Stomach (tissue), 4 donors: ENCODE data around the gene FAM227B.

Source experiments
- CTCF ChIP-seq, 7 experiments: fragments of 450-650 bp in 4 of 7; fragments of 200-600 bp in 3 of 7; sonication (generic) in 3 of 7; IDR thresholded peaks; one replicate each; pipeline ENCODE4 v1.5.1; 2016 to 2019; ENCODE audit warnings: antibody characterized with exemption in 7 of 7, control low read depth in 2 of 7, mild to moderate bottlenecking in 1 of 7
- EP300 ChIP-seq: sonication (generic); formaldehyde crosslinking; IDR thresholded peaks from one replicate; pipeline ENCODE4 v1.6.1; 2017; ENCODE audit warnings: antibody characterized with exemption

- no peak for TF ChIP-seq CTCF (IDR thresholded peaks at IDR 0.05)
- no peak for TF ChIP-seq EP300
Observed at GRCh38 chr15:49649987-49650386, 29.4 kb upstream of the FAM227B start.
